ENCODE data around the gene GRID1. TPM values are rescaled to one million over a fixed set of nuclear protein-coding genes. Genes with fewer than 3 reads are reported as not detected.

Gene GRID1
- polyA plus RNA-seq, 1 experiment = 0.49 TPM

- no peak for TF ChIP-seq CTCF (IDR thresholded peaks at IDR 0.05; ENCODE audit: insufficient read depth, low read depth, low read length)
- H3K27me3 ChIP-seq (ENCODE audit: control insufficient read depth, insufficient read depth, low read length) = no peaks in the 10 kb centered on the region
- POLR2A ChIA-PET = no interaction called here
- no peaks in the 10 kb centered on the region for H3K36me3 ChIP-seq (ENCODE audit: control insufficient read depth, insufficient read depth, low read length)
- no peak overlapping the region for H3K4me3 ChIP-seq (ENCODE audit: low read depth, low read length)
- CTCF ChIA-PET = no interaction called here
- DNase-seq (ENCODE audit: low read depth) = no peak
These were observed 147.3 kb downstream of the GRID1 start for GRCh38 chr10:86219271-86219670.

DNA sequence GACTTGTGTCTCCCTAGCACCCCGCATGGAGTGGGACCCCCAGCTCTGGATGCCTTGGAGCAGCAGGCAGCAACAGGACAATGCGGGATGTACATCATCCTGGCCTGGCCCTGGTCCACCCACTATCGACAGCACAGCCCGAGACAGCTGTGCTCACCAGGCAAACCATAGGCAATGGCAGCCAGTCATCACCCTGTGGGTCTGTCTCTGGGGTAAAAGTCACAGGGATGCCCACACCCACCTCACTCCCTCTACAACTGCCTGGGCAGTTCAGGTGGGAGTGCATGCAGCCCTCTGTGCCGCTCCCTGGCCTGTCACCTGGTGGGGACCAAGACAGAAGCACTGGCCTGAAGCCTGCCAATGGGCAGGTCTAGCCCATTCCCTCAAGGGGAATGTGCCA is 147.8 kb downstream of the GRID1 start:
- TF ChIP-seq CTCF (IDR thresholded peaks at IDR 0.05; ENCODE audit: insufficient read depth, low read depth, low read length) = no peak
- POLR2A ChIA-PET = no interaction called here
- no peak for DNase-seq (ENCODE audit: low read depth)
- no peaks in the 10 kb centered on the region for H3K36me3 ChIP-seq (ENCODE audit: control insufficient read depth, insufficient read depth, low read length)
- CTCF ChIA-PET = no interaction called here
- H3K4me3 ChIP-seq (ENCODE audit: low read depth, low read length) = no peak overlapping the region
- H3K27me3 ChIP-seq (ENCODE audit: control insufficient read depth, insufficient read depth, low read length) = no peaks in the 10 kb centered on the region

GRCh38 chr10:86218160-86218559 is 148.4 kb downstream of the GRID1 start:
- ChIA-PET CTCF (no interaction called here), POLR2A (no interaction called here)
- no peak for TF ChIP-seq CTCF (IDR thresholded peaks at IDR 0.05; ENCODE audit: insufficient read depth, low read depth, low read length)
- Histone ChIP-seq H3K27me3 (ENCODE audit: control insufficient read depth, insufficient read depth, low read length) (no peaks in the 10 kb centered on the region), H3K4me3 (ENCODE audit: low read depth, low read length) (no peak overlapping the region), H3K36me3 (ENCODE audit: control insufficient read depth, insufficient read depth, low read length) (no peaks in the 10 kb centered on the region)
- no peak for DNase-seq (ENCODE audit: low read depth)

DNA sequence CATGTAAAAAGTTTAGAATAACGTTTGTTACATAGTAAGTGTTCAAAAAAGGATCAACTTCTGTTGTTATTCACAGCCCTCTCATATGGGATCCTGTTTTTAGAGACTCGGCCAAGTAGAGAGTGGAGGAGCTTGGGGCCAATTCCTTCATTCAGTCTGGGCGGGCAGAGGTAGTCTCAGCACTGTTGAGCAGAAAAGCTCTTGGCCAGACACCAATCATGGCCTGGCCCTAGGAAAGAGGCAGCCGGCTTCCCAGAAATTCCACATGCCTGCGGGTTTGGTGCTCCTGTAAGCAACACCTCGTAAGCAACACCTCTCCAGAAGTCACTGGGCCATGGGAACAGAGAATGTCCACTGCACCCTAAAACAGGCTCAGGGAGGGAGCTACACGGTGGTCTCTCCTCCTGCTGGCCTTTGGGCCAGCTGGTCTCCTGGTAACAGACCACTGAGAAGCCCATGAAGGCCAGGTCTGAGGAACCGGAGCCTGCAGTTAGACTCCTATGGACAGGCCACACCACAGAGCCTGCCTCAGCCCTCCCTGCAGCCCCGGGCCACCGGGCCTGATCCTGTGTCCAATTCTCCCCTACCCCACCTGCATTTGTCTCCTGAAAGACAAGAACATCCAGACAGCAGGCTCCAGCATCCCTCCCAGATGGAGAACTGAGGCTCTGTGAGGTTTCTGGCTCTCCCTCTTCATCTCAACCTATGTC is 149.1 kb downstream of the GRID1 start:
- DNase-seq (ENCODE audit: low read depth) = no peak
- no peaks in the 10 kb centered on the region for H3K27me3 ChIP-seq (ENCODE audit: control insufficient read depth, insufficient read depth, low read length)

GRCh38 chr10:86216886-86217285 is 149.7 kb downstream of the GRID1 start:
- DNase-seq (ENCODE audit: low read depth) = no peak
- Histone ChIP-seq H3K4me3 (ENCODE audit: low read depth, low read length) (no peak overlapping the region), H3K27me3 (ENCODE audit: control insufficient read depth, insufficient read depth, low read length) (no peaks in the 10 kb centered on the region), H3K36me3 (ENCODE audit: control insufficient read depth, insufficient read depth, low read length) (no peaks in the 10 kb centered on the region)
- TF ChIP-seq CTCF (IDR thresholded peaks at IDR 0.05; ENCODE audit: insufficient read depth, low read depth, low read length) = no peak
- CTCF ChIA-PET = no interaction called here
- POLR2A ChIA-PET = no interaction called here

More for the DNA sequence above, 149.1 kb downstream of the GRID1 start:
- TF ChIP-seq CTCF (IDR thresholded peaks at IDR 0.05; ENCODE audit: insufficient read depth, low read depth, low read length) = no peak
- ChIA-PET POLR2A (no interaction called here), CTCF (no interaction called here)
- Histone ChIP-seq H3K4me3 (ENCODE audit: low read depth, low read length) (no peak overlapping the region), H3K36me3 (ENCODE audit: control insufficient read depth, insufficient read depth, low read length) (no peaks in the 10 kb centered on the region)
